HepG2 (cell line): ENCODE results near the gene PDZD7. TPM values are rescaled to one million over a fixed set of nuclear protein-coding genes. Genes with fewer than 3 reads are reported as not detected.

Experiments used
- BHLHE40 ChIP-seq: IDR thresholded peaks from 2 replicates; pipeline ENCODE4 v1.6.1; 2011; ENCODE audit warnings: low read length, improper control_type of control experiment
- CC2D1A ChIP-seq: sonication (generic); formaldehyde crosslinking; IDR thresholded peaks from 2 replicates; pipeline ENCODE4 v1.8.1; 2023; ENCODE audit warnings: mild to moderate bottlenecking, missing genetic modification reagents
- GPN1 ChIP-seq: sonication (generic); formaldehyde crosslinking; IDR thresholded peaks from 2 replicates; pipeline ENCODE4 v1.5.1; 2020; ENCODE audit warnings: missing genetic modification reagents, borderline replicate concordance
- HMGXB4 ChIP-seq, 2 experiments: sonication (generic) in 1 of 2; formaldehyde crosslinking in 1 of 2; IDR thresholded peaks; 2 replicates each; pipeline versions ENCODE4 v1.4.0 to v1.6.1; 2018 to 2020; ENCODE audit warnings: missing genetic modification reagents in 2 of 2, borderline replicate concordance in 1 of 2, low read depth in 1 of 2, mild to moderate bottlenecking in 1 of 2, missing biosample characterization in 1 of 2
- HOXA7 ChIP-seq: sonication (generic); formaldehyde crosslinking; IDR thresholded peaks from 2 replicates; pipeline ENCODE4 v1.8.1; 2022; ENCODE audit warnings: mild to moderate bottlenecking, missing genetic modification reagents, moderate library complexity
- KAT8 ChIP-seq: IDR thresholded peaks from 2 replicates; pipeline ENCODE4 v1.6.1; 2016; ENCODE audit warnings: missing genetic modification reagents, missing compliant biosample characterization
- MATR3 ChIP-seq: sonication (generic); formaldehyde crosslinking; IDR thresholded peaks from 2 replicates; pipeline ENCODE4 v1.4.0; 2020; ENCODE audit warnings: missing genetic modification reagents
- NFIC ChIP-seq: IDR thresholded peaks from 2 replicates; pipeline ENCODE4 v1.6.1; 2012; ENCODE audit warnings: mild to moderate bottlenecking, low read length, inconsistent platforms
- NR0B2 ChIP-seq: sonication (generic); formaldehyde crosslinking; IDR thresholded peaks from 2 replicates; pipeline ENCODE4 v1.4.0; 2020; ENCODE audit warnings: mild to moderate bottlenecking, missing genetic modification reagents
- NR1H2 ChIP-seq: sonication (generic); formaldehyde crosslinking; IDR thresholded peaks from 2 replicates; pipeline ENCODE4 v1.8.1; 2022; ENCODE audit warnings: low read depth, missing genetic modification reagents, borderline replicate concordance
- NRL ChIP-seq: sonication (generic); formaldehyde crosslinking; IDR thresholded peaks from 2 replicates; pipeline ENCODE4 v1.5.0; 2020; ENCODE audit warnings: missing genetic modification reagents, mild to moderate bottlenecking, moderate library complexity, borderline replicate concordance
- PRMT3 ChIP-seq: sonication (generic); formaldehyde crosslinking; IDR thresholded peaks from 2 replicates; pipeline ENCODE4 v1.8.1; 2022; ENCODE audit warnings: low read depth, mild to moderate bottlenecking, moderate library complexity, missing genetic modification reagents, borderline replicate concordance
- TCF12 ChIP-seq, 2 experiments: fragments of 450-650 bp in 1 of 2; sonication (generic) in 1 of 2; formaldehyde crosslinking in 1 of 2; IDR thresholded peaks; 2 replicates each; pipeline versions ENCODE4 v1.6.1 to v1.8.0; 2017 to 2022; ENCODE audit warnings: antibody characterized with exemption in 1 of 2, mild to moderate bottlenecking in 1 of 2, missing genetic modification reagents in 1 of 2, moderate library complexity in 1 of 2
- ZMYM4 ChIP-seq: sonication (generic); formaldehyde crosslinking; IDR thresholded peaks from 2 replicates; pipeline ENCODE4 v1.8.1; 2023; ENCODE audit warnings: mild to moderate bottlenecking, missing genetic modification reagents
- ZNF101 ChIP-seq: sonication (generic); formaldehyde crosslinking; IDR thresholded peaks from 2 replicates; pipeline ENCODE4 v1.4.0; 2020; ENCODE audit warnings: mild to moderate bottlenecking, low read depth, missing genetic modification reagents, borderline replicate concordance
- ZNF512B ChIP-seq: sonication (generic); formaldehyde crosslinking; IDR thresholded peaks from 2 replicates; pipeline ENCODE4 v1.5.1; 2020; ENCODE audit warnings: missing genetic modification reagents, mild to moderate bottlenecking, borderline replicate concordance
- ZNF552 ChIP-seq: sonication (generic); formaldehyde crosslinking; IDR thresholded peaks from 2 replicates; pipeline ENCODE4 v1.9.0; 2022; ENCODE audit warnings: missing genetic modification reagents, mild to moderate bottlenecking, borderline replicate concordance
- ZNF569 ChIP-seq: sonication (generic); formaldehyde crosslinking; IDR thresholded peaks from 2 replicates; pipeline ENCODE4 v1.5.0; 2020; ENCODE audit warnings: mild to moderate bottlenecking, missing genetic modification reagents, moderate library complexity, borderline replicate concordance
- ZNF570 ChIP-seq: sonication (generic); formaldehyde crosslinking; IDR thresholded peaks from 2 replicates; pipeline ENCODE4 v1.4.0; 2020; ENCODE audit warnings: mild to moderate bottlenecking, missing genetic modification reagents, borderline replicate concordance
- ZNF572 ChIP-seq: sonication (generic); formaldehyde crosslinking; IDR thresholded peaks from 2 replicates; pipeline ENCODE4 v1.5.1; 2020; ENCODE audit warnings: mild to moderate bottlenecking, missing genetic modification reagents
- ZNF746 ChIP-seq: sonication (generic); formaldehyde crosslinking; IDR thresholded peaks from 2 replicates; pipeline ENCODE4 v1.8.0; 2022; ENCODE audit warnings: mild to moderate bottlenecking, missing genetic modification reagents
- ZUFSP ChIP-seq: sonication (generic); formaldehyde crosslinking; IDR thresholded peaks from 2 replicates; pipeline ENCODE4 v1.9.0; 2021; ENCODE audit warnings: missing genetic modification reagents, mild to moderate bottlenecking, borderline replicate concordance
- polyA plus RNA-seq, 8 experiments: library from polyadenylated mRNA; depleted of rRNA in 3 of 8; stranded (reverse) in 7 of 8; unstranded in 1 of 8; fragments of >200 nt; fragmentation: Illumina TruSeq in 4 of 8; extraction: Trizol in 4 of 8; gene quantifications; 2 replicates each; pipeline versions ENCODE4 v1.2.1 to v1.2.3, GENCODE V29; 2011 to 2016; ENCODE audit warnings: low read depth in 4 of 8, missing spikeins in 1 of 8, mixed read lengths in 1 of 8; ENCODE audit not compliant: insufficient read depth in 1 of 8
- total RNA-seq, 5 experiments: library from RNA; depleted of rRNA; stranded (reverse); fragments of >200 nt; fragmentation: Illumina TruSeq; extraction: Trizol; gene quantifications; 2 replicates each; pipeline ENCODE4 v1.2.3, GENCODE V29; 2016; ENCODE audit warnings: low read depth in 1 of 5

Gene PDZD7
- total and polyA plus RNA-seq, 2 of the 13 experiments (the other 11 are each of a cell fraction or from before 2014, with no cell fraction given), result 0.58 to 0.73 TPM

- TF ChIP-seq ZUFSP (CRISPR knock-in tag), result no peak
- 0 out of 2 replicates have a peak, but pooled peaks have one; percentile 41 for TF ChIP-seq ZNF569
- no peak for TF ChIP-seq PRMT3
- TF ChIP-seq ZNF512B (CRISPR knock-in tag), result no peak
- TF ChIP-seq HMGXB4 (CRISPR knock-in tag; IDR thresholded peaks at IDR 0.05; ENCODE audit: borderline replicate concordance in 1 of 2, low read depth in 1 of 2), result peak; percentile 38 to 45; a peak in 2 of 4 replicates
- TF ChIP-seq ZNF572 (CRISPR knock-in tag), result 0 out of 2 replicates have a peak, but pooled peaks have one; percentile 36
- TF ChIP-seq MATR3 (CRISPR knock-in tag), result no peak
- TF ChIP-seq KAT8 (CRISPR knock-in tag), result peak; percentile 73; the same call in 1 of the 2 replicates
- TF ChIP-seq ZMYM4 (CRISPR knock-in tag), result peak; percentile 32; the same call in 1 of the 2 replicates
- TF ChIP-seq NFIC, result no peak
- TF ChIP-seq ZNF101 (CRISPR knock-in tag), result no peak
- no peak for TF ChIP-seq NR0B2 (CRISPR knock-in tag)
- TF ChIP-seq TCF12 (IDR thresholded peaks at IDR 0.05), result no peak
- no peak for TF ChIP-seq TCF12 (CRISPR knock-in tag; IDR thresholded peaks at IDR 0.05)
- TF ChIP-seq NR1H2 (CRISPR knock-in tag), result no peak
- TF ChIP-seq CC2D1A (CRISPR knock-in tag), result no peak
- no peak for TF ChIP-seq ZNF570 (CRISPR knock-in tag)
- no peak; the same call in 1 of the 2 replicates for TF ChIP-seq NRL (CRISPR knock-in tag)
- TF ChIP-seq BHLHE40, result no peak
- no peak for TF ChIP-seq ZNF552
- no peak for TF ChIP-seq GPN1 (CRISPR knock-in tag)
- no peak for TF ChIP-seq HOXA7 (CRISPR knock-in tag)
- no peak; the same call in 1 of the 2 replicates for TF ChIP-seq ZNF746 (CRISPR knock-in tag)
Measured at GRCh38 chr10:101042667-101043362, 11.9 kb upstream of the PDZD7 start (continued).
